SK-N-MC (cell line): ENCODE results near the gene SEMA3D.

ENCODE experiments used
- EZH2 ChIP-seq: fragments of 200-600 bp; sonication (generic); IDR thresholded peaks from one replicate; pipeline ENCODE4 v1.6.1; 2017; ENCODE audit warnings: antibody characterized with exemption
- FOXP2 ChIP-seq: optimal IDR thresholded peaks from 2 replicates; pipeline ENCODE3; 2011; ENCODE audit warnings: mild to moderate bottlenecking, moderate library complexity; ENCODE audit not compliant: insufficient read depth; ENCODE audit errors: extremely low read length, control extremely low read depth
- POLR2AphosphoS5 ChIP-seq: IDR thresholded peaks from 2 replicates; pipeline ENCODE4 v1.6.1; 2012; ENCODE audit warnings: mild to moderate bottlenecking, low read depth, low read length, borderline replicate concordance

- no peak for TF ChIP-seq EZH2
- no peak for TF ChIP-seq POLR2AphosphoS5
- no peak for TF ChIP-seq FOXP2
These were observed 47.9 kb upstream of the SEMA3D start for GRCh38 chr7:85234730-85235129.
